NCI-H2196 treated with DMSO at 0.1 percent for 48 hours (cell line): Measurements from ENCODE around the gene PGF.

Experiments used
- DNase-seq: peaks from one replicate; lab custom pipeline; 2025; ENCODE audit not compliant: unreplicated experiment; lab: John Stamatoyannopoulos, UW

PGF gene

GRCh38 chr14:74959596-74960180, 4.3 kb upstream of the PGF start:
- no peak for DNase-seq

DNA sequence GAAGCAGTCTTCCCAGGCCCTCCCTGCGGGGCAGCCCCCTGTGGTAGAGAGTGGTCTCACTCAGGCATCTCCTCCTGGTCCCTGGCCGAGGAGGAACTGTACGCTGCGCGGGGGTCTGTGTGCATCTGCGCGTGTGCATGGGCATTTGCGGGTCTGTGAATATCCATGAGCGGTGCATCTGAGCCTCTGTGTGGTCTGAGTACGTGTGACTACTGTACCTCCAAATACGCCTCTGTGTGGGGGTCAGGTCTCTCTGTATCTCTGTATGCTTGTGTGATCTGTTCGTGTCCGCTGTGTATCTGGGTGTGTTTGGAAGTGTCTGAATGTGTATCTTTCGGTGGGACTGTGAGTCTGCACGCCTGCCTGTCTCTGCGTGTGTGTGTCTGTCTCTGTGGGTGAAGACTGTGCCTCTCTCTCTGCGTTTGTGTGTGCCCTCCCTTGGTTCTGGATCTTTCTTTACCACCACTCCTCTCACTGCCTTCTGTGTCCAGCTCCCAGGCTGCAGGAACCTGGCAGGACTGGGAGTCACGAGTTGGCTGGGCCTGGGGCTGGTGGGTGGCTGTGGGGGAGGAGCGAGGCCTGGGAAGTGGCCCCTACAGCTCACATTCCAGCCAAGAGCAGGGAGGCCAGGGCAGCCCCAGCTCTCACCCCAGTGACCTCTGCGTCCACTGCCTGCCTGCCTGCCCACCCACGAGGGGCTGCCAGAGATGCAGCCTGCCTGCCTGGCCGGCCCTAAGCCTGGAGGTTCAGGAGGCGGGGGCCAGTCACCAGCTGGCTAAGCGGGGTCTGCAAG, 1.1 kb upstream of the PGF start:
- no peak for DNase-seq

DNA sequence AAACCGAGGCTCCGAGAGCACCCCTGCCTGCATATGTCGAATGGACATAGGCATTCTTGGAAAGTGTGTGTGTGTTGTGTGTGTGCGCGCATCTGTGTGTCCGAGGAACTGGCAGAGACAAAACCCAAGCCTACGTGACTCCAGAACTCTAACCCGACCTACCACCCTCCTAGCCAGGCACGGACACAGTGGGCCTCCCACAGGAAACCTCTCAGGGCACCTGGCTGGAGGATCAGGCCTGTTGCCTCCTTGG, 556 bp upstream of the PGF start:
- no peak for DNase-seq

GRCh38 chr14:74954947-74955228, 509 bp downstream of the PGF start:
- no peak for DNase-seq

DNA sequence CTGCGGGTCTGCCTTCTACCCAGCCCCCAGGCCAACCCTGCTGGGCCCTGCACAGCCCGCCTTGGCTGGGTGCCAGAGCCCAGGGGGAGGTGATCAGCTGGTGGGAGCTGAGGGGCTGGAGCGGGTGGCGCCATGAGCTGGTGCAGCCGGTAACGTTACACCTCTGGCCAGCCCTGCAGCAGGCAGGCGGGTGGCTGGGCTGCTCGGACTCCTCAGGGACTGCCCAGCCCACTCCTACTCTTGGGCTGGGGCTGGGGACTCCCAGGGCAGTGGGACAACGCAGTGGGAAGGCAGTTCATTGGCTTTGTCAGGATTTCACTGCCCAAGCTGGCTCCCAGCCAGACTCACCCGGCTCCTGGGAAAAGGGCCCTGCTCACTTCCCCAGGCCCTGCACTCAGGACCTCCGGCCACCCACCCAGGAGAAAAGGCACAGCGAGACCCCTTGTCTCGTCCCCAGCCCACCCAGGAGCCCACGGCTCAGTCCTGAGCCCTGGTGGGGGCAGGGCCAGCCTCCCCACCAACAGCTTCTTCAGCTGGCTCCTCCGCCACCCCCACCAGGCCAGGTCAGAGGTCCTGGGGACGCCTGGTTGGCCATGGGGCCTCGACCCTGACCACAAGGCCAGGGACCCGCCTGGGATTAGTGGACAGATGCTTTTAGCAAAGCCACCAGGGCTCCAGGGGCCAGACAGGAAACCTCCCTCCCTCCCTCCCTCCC, 1.0 kb downstream of the PGF start:
- peak; percentile 57 for DNase-seq

GRCh38 chr14:74953686-74954085, 1.7 kb downstream of the PGF start:
- no peak for DNase-seq

GRCh38 chr14:74952697-74953484, 2.5 kb downstream of the PGF start:
- DNase-seq = no peak

- no peak for DNase-seq
These were observed 3.2 kb downstream of the PGF start for GRCh38 chr14:74952180-74952665.

- DNase-seq = no peak
These were observed 3.8 kb downstream of the PGF start for GRCh38 chr14:74951443-74952179.

GRCh38 chr14:74950795-74951442, 4.5 kb downstream of the PGF start:
- no peak for DNase-seq

DNA sequence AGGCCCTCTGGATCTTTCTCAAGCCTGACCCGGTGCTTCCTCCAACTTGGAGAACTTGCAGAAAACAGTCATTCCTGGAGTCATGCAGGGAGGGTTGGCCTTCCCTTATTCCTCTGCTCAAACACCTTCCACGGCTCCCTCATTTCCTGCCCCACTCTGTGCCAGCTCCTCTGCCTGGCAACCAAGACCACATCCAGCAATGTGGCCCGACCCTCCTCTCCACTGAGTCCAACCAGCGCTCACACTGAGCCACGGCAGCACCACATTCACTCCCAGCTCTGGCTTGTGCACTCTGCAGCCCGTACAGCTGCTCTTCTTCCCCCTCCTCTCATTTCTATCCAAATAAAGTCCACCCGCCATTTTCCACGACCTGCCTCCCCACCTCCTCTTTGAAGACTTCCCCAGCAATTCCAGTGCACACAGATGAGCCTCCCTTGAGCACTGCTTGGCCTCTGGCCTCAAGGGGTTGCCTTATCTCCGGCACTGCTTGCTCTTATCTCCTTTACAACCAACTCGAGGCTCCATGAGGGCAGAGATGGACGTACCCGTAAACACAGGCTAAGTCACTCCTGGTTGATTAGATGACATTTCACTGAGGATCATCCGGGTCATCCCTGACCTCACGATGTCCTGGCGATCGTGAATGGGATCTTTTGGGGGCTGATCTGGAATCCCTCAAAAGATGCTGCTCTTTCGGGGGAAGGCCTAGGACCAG, 5.4 kb downstream of the PGF start:
- DNase-seq = no peak

DNA sequence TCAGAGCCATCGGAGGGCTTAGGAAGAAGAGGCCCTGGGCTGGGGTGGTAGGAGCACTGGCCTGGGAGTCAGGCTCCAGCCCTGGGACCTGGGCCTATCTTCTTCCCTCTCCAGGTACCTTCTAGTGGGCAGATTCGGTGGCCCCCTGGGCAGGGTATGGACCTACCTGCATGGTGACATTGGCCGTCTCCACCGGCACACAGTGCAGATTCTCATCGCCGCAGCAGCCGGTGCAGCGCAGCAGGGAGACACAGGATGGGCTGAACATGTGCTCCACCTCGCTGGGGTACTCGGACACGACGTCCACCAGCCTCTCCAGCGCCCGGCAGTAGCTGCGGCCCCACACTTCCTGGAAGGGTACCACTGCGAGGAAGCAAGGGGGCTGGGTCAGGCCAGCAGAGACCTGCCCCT, 6.2 kb downstream of the PGF start:
- no peak for DNase-seq

GRCh38 chr14:74948228-74949175, 6.9 kb downstream of the PGF start:
- no peak for DNase-seq

GRCh38 chr14:74947353-74948227, 7.8 kb downstream of the PGF start:
- DNase-seq = no peak

- DNase-seq = no peak
These were observed 8.6 kb downstream of the PGF start for GRCh38 chr14:74946659-74947281.

- peak; percentile 45 for DNase-seq
These were observed 9.3 kb downstream of the PGF start for GRCh38 chr14:74945852-74946658.
